Lower leg skin (tissue), 4 donors: Measurements from ENCODE around the gene SSTR3. TPM values are rescaled to one million over a fixed set of nuclear protein-coding genes. Genes with fewer than 3 reads are reported as not detected.
A peak's percentile ranks its signal among the peaks of the same experiment; 100 is the strongest.

Experiments used
- DNase-seq, 2 donors: peaks; one replicate each; pipeline ENCODE4 v3.0.0-alpha.2; 2019; ENCODE audit warnings: low spot score in 2 of 2
- H3K4me3 ChIP-seq: fragments of 200-600 bp; sonication (generic); 2 replicates; pipeline ENCODE4 v1.5.1; 2017; ENCODE audit warnings: mild to moderate bottlenecking, low read depth; ENCODE audit not compliant: poor library complexity, severe bottlenecking
- CTCF ChIP-seq, 3 donors: fragments of 450-650 bp; IDR thresholded peaks; one replicate each; pipeline ENCODE4 v1.5.1; 2016; ENCODE audit warnings: antibody characterized with exemption in 3 of 3, mild to moderate bottlenecking in 3 of 3, moderate library complexity in 2 of 3
- POLR2A ChIP-seq, 2 donors: fragments of 450-650 bp; IDR thresholded peaks; one replicate each; pipeline ENCODE4 v1.6.1; 2016 to 2017; ENCODE audit warnings: antibody characterized with exemption in 2 of 2, mild to moderate bottlenecking in 1 of 2, moderate library complexity in 1 of 2
- WGBS, 2 donors: methylation state at CpG; one replicate each; pipeline ENCODE4 v1.1.5; 2018; 5-methylcytosine and 5-hydroxymethylcytosine counted together
- intact Hi-C: fragments of 100-400 bp; cut with DNase I; formaldehyde crosslinking; loops from one replicate; pipeline ENCODE4 v1.15.0; 2023; ENCODE audit warnings: low total_unique reads
- total RNA-seq, 4 donors: library from RNA; depleted of rRNA; stranded (reverse); fragments of >200 nt; gene quantifications; one replicate each; pipeline ENCODE4 v1.1.0, GENCODE V29; 2016

The SSTR3 gene
- total RNA-seq, 4 donors from 2014 or later = not detected

- WGBS, 2 donors = 64 to 66% methylated on average over 17 of the region's 17 CpGs
- TF ChIP-seq CTCF (IDR thresholded peaks at IDR 0.05) (no peak), POLR2A (IDR thresholded peaks at IDR 0.05) (no peak)
- peak in 1 of 2 donors; percentile 67 for DNase-seq
- intact Hi-C loops = no loop called here
- H3K4me3 ChIP-seq = no peak overlapping the region
Measured at GRCh38 chr22:37167176-37167980, 44.9 kb downstream of the SSTR3 start.

- intact Hi-C loops = no loop called here
- 18 to 21% methylated on average over 11 to 13 of the region's 13 CpGs for WGBS, 2 donors
- no peak for TF ChIP-seq POLR2A (IDR thresholded peaks at IDR 0.05)
- peak in 1 of 3 donors; percentile 63 for TF ChIP-seq CTCF (IDR thresholded peaks at IDR 0.05)
- no peak overlapping the region for H3K4me3 ChIP-seq
- peak; percentile 76 to 97 for DNase-seq
Measured at GRCh38 chr22:37166675-37167066, 45.6 kb downstream of the SSTR3 start.

DNA sequence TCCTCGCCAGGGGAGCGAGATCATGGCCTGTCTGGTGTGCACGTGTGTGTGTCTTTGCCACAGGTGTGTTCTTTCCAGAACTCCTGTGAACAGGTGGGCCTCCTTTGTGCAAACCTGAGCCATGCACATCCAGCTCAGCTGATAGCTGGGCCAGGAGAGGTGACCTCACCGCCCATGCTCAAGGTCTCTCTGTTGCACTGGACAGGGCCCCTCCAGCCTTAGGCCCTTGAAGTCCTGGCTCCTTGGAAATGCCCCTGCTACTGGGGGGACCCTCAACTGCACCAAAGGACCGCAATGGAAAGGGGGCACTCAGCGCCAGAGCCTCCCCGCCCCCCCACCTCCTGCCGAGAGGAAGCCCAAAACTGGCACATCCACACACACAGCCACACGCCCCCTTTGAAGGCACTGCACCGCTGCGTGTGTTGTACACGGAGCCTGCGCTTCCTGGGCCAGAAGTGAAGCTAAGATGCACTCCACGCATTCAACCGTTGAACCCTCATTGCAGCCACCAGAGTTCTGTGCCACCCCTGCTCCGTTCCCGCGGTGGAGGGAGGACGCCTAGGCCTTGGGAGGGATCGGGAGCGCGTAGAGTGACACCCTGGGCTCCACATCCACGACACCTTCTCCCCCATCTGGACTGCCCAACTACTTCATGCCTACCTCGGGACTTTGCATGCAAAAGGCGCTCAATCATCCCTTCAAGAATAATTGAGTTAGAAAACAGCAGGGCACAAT is 46.2 kb downstream of the SSTR3 start:
- WGBS, 2 donors = 60 to 66% methylated on average over 21 to 25 of the region's 25 CpGs
- H3K4me3 ChIP-seq = no peak overlapping the region
- intact Hi-C loops = no loop called here
- TF ChIP-seq CTCF (IDR thresholded peaks at IDR 0.05) (no peak), POLR2A (IDR thresholded peaks at IDR 0.05) (no peak)
- DNase-seq = no peak

DNA sequence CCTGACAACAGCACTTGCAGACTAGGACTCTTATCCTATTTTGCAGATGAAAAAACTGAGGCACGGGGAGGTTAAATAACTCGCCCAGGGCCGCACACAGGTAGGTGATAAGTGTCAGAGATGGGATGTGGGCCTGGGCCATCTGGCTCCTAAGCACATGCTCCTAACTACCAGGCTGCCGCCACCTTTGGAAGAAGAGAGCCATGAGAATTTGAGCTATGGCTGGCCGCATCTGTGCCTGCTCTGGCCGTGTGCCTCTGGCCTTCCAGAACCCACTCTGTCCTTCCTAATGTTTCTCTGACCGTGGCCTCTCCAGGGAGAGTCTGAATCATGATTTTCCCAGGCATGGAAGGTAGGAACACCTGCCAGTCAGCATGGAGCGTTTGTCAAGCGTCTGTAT is 47.2 kb downstream of the SSTR3 start:
- intact Hi-C loops = no loop called here
- TF ChIP-seq CTCF (IDR thresholded peaks at IDR 0.05) (no peak), POLR2A (IDR thresholded peaks at IDR 0.05) (no peak)
- WGBS, 2 donors = 74 to 75% methylated on average over 9 of the region's 9 CpGs
- no peak overlapping the region for H3K4me3 ChIP-seq
- no peak for DNase-seq

GRCh38 chr22:37164505-37164887 is 47.8 kb downstream of the SSTR3 start:
- no peak for TF ChIP-seq CTCF (IDR thresholded peaks at IDR 0.05)
- TF ChIP-seq POLR2A (IDR thresholded peaks at IDR 0.05) = no peak
- no peak overlapping the region for H3K4me3 ChIP-seq
- intact Hi-C loops = no loop called here
- DNase-seq = no peak
- WGBS, 2 donors = 72 to 86% methylated on average over 4 to 5 of the region's 5 CpGs
